Left ventricle myocardium inferior (tissue), 1 donor: ENCODE results near the gene CCDC78. TPM values are rescaled to one million over a fixed set of nuclear protein-coding genes. Genes with fewer than 3 reads are reported as not detected.

Source experiments
- DNase-seq: peaks from one replicate; pipeline ENCODE4 v3.0.0-alpha.2; 2020
- H3K27ac ChIP-seq: fragments of 200-600 bp; replicated peaks from 2 replicates; pipeline ENCODE4 v1.8.0; 2021
- H3K27me3 ChIP-seq: fragments of 200-600 bp; 2 replicates; pipeline ENCODE4 v1.8.0; 2021; ENCODE audit warnings: low read depth
- H3K36me3 ChIP-seq: fragments of 200-600 bp; 2 replicates; pipeline ENCODE4 v1.8.0; 2021
- H3K4me1 ChIP-seq: fragments of 200-600 bp; 2 replicates; pipeline ENCODE4 v1.8.0; 2021
- H3K4me3 ChIP-seq: fragments of 200-600 bp; 2 replicates; pipeline ENCODE4 v1.8.0; 2021; ENCODE audit warnings: mild to moderate bottlenecking, moderate library complexity
- H3K9me3 ChIP-seq: fragments of 200-600 bp; replicated peaks from 2 replicates; pipeline ENCODE4 v1.8.0; 2021
- CTCF ChIP-seq: fragments of 200-600 bp; IDR thresholded peaks from 2 replicates; pipeline ENCODE4 v1.8.0; 2021; ENCODE audit warnings: antibody characterized with exemption, mild to moderate bottlenecking, borderline replicate concordance
- intact Hi-C: fragments of 100-400 bp; cut with micrococcal nuclease; formaldehyde crosslinking; loops from one replicate; pipeline ENCODE4 v1.11.0; 2022
- total RNA-seq: library from RNA; stranded (reverse); fragmentation: NEBNext Ultra II Directional; extraction: Animal tissue kit (Norgen Biotek cat#: 25700); gene quantifications from one replicate; pipeline ENCODE4 v1.2.1, GENCODE V29; 2021
- donor health status: DM: no; HTN: yes; CAD: no; lungs with severe emphysema.

CCDC78 gene
- total RNA-seq, 1 donor from 2014 or later, result 0.49 TPM

GRCh38 chr16:710500-711075, 15.7 kb downstream of the CCDC78 start:
- H3K36me3 ChIP-seq, result no peaks in the 10 kb centered on the region
- no peaks in the 10 kb centered on the region for H3K9me3 ChIP-seq
- TF ChIP-seq CTCF, result no peak
- H3K4me1 ChIP-seq, result peaks cover 25% of the 10 kb centered on the region
- no peak overlapping the region for H3K27ac ChIP-seq
- no peak for DNase-seq
- H3K4me3 ChIP-seq, result no peak overlapping the region
- intact Hi-C loops, result no loop called here
- peaks cover 59% of the 10 kb centered on the region for H3K27me3 ChIP-seq

GRCh38 chr16:709566-710499, 16.4 kb downstream of the CCDC78 start:
- intact Hi-C loops, result no loop called here

GRCh38 chr16:708959-709358, 17.3 kb downstream of the CCDC78 start:
- no peak for TF ChIP-seq CTCF

More at GRCh38 chr16:709566-710499, 16.4 kb downstream of the CCDC78 start:
- H3K27me3 ChIP-seq, result peaks cover 66% of the 10 kb centered on the region
- H3K9me3 ChIP-seq, result no peaks in the 10 kb centered on the region
- no peak for DNase-seq
- H3K4me3 ChIP-seq, result no peak overlapping the region
- peaks cover 21% of the 10 kb centered on the region for H3K4me1 ChIP-seq
- H3K27ac ChIP-seq, result no peak overlapping the region
- no peaks in the 10 kb centered on the region for H3K36me3 ChIP-seq
- TF ChIP-seq CTCF, result no peak

GRCh38 chr16:708019-708418, 18.2 kb downstream of the CCDC78 start:
- H3K36me3 ChIP-seq, result no peaks in the 10 kb centered on the region
- no peak overlapping the region for H3K27ac ChIP-seq
- peaks cover 84% of the 10 kb centered on the region for H3K27me3 ChIP-seq
- no peaks in the 10 kb centered on the region for H3K9me3 ChIP-seq
- intact Hi-C loops, result no loop called here
- no peak for TF ChIP-seq CTCF
- DNase-seq, result no peak
- H3K4me1 ChIP-seq, result peaks cover 13% of the 10 kb centered on the region
- H3K4me3 ChIP-seq, result no peak overlapping the region

More at GRCh38 chr16:708959-709358, 17.3 kb downstream of the CCDC78 start:
- H3K27me3 ChIP-seq, result peaks cover 75% of the 10 kb centered on the region
- DNase-seq, result no peak
- no peak overlapping the region for H3K27ac ChIP-seq
- H3K9me3 ChIP-seq, result no peaks in the 10 kb centered on the region
- intact Hi-C loops, result no loop called here
- no peaks in the 10 kb centered on the region for H3K36me3 ChIP-seq
- peaks cover 13% of the 10 kb centered on the region for H3K4me1 ChIP-seq
- H3K4me3 ChIP-seq, result no peak overlapping the region

- no peak overlapping the region for H3K27ac ChIP-seq
- intact Hi-C loops, result no loop called here
- no peak for DNase-seq
- H3K4me1 ChIP-seq, result peaks cover 13% of the 10 kb centered on the region
- no peaks in the 10 kb centered on the region for H3K9me3 ChIP-seq
- no peaks in the 10 kb centered on the region for H3K36me3 ChIP-seq
- H3K27me3 ChIP-seq, result peaks cover 94% of the 10 kb centered on the region
- no peak for TF ChIP-seq CTCF
- H3K4me3 ChIP-seq, result no peak overlapping the region
Measured at GRCh38 chr16:707062-707538, 19.1 kb downstream of the CCDC78 start.
